ENCODE measurements around the gene THRB.

DNA sequence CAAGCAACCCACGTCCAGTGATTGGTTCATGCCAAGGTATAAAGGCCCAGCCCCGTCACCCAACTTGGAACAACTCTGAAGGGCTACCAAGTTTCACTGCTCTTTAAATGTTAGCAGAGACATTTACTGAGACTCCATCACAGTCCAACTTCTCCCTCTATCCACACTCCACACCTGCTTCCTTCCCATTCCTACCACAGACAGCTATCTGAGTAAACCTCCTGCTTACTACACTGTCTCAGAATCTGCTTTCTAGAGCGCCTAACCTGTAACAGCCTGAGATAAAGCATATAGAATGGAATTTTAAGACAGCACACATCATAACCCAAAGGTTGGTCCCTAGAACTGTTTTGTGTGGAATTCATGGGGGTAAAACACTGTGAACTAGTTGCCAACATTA lies 106.5 kb downstream of the THRB start:
- TF ChIP-seq, protein P1, sequence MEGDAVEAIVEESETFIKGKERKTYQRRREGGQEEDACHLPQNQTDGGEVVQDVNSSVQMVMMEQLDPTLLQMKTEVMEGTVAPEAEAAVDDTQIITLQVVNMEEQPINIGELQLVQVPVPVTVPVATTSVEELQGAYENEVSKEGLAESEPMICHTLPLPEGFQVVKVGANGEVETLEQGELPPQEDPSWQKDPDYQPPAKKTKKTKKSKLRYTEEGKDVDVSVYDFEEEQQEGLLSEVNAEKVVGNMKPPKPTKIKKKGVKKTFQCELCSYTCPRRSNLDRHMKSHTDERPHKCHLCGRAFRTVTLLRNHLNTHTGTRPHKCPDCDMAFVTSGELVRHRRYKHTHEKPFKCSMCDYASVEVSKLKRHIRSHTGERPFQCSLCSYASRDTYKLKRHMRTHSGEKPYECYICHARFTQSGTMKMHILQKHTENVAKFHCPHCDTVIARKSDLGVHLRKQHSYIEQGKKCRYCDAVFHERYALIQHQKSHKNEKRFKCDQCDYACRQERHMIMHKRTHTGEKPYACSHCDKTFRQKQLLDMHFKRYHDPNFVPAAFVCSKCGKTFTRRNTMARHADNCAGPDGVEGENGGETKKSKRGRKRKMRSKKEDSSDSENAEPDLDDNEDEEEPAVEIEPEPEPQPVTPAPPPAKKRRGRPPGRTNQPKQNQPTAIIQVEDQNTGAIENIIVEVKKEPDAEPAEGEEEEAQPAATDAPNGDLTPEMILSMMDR (IDR thresholded peaks at IDR 0.05): no peak
- TF ChIP-seq HOXB13 (CRISPR knock-in tag; IDR thresholded peaks at IDR 0.05; ENCODE audit: low read depth) (no peak), RFX5 (IDR thresholded peaks at IDR 0.05) (no peak), MAFK (IDR thresholded peaks at IDR 0.05; ENCODE audit: partially characterized antibody) (no peak), CHD4 (IDR thresholded peaks at IDR 0.05; ENCODE audit: borderline replicate concordance) (no peak), CHD2 (IDR thresholded peaks at IDR 0.05; ENCODE audit: low read length, partially characterized antibody) (no peak), POLR2A (IDR thresholded peaks at IDR 0.05; ENCODE audit: low read length) (no peak), HEYL (CRISPR knock-in tag; IDR thresholded peaks at IDR 0.05) (no peak), EHF (CRISPR knock-in tag; IDR thresholded peaks at IDR 0.05) (no peak)
- TF ChIP-seq, protein P2, sequence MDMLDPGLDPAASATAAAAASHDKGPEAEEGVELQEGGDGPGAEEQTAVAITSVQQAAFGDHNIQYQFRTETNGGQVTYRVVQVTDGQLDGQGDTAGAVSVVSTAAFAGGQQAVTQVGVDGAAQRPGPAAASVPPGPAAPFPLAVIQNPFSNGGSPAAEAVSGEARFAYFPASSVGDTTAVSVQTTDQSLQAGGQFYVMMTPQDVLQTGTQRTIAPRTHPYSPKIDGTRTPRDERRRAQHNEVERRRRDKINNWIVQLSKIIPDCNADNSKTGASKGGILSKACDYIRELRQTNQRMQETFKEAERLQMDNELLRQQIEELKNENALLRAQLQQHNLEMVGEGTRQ (IDR thresholded peaks at IDR 0.05): no peak
